ACC112 (cell line): ENCODE measurements around the gene IPO8.
"Not testable (repeated sequence)": the region's sequence is repeated elsewhere in the genome, so short reads cannot be mapped to it uniquely, and the experiment has no call there.

ENCODE experiments used
- H2AFZ ChIP-seq: fragments of 200-600 bp; sonication (generic); one replicate; pipeline ENCODE4 v1.6.0; 2017; ENCODE audit warnings: antibody characterized with exemption, low read length; ENCODE audit not compliant: unreplicated experiment
- H3K27ac ChIP-seq: fragments of 200-600 bp; sonication (generic); 2 replicates; pipeline ENCODE4 v1.5.1; 2014; ENCODE audit warnings: low read depth, mild to moderate bottlenecking, antibody characterized with exemption, low read length, moderate library complexity
- H3K27me3 ChIP-seq: fragments of 200-600 bp; sonication (generic); 2 replicates; pipeline ENCODE4 v1.6.1; 2014; ENCODE audit warnings: mild to moderate bottlenecking, antibody characterized with exemption, low read length, moderate library complexity, mixed read lengths; ENCODE audit not compliant: insufficient read depth
- H3K36me3 ChIP-seq: fragments of 200-600 bp; sonication (generic); 2 replicates; pipeline ENCODE4 v1.6.1; 2016; ENCODE audit warnings: mild to moderate bottlenecking, antibody characterized with exemption, low read length, moderate library complexity, mixed read lengths; ENCODE audit not compliant: insufficient read depth
- H3K4me1 ChIP-seq: fragments of 200-600 bp; sonication (generic); one replicate; pipeline ENCODE4 v1.6.1; 2016; ENCODE audit warnings: low read length, mixed read lengths; ENCODE audit not compliant: insufficient read depth, unreplicated experiment, control insufficient read depth
- H3K4me3 ChIP-seq: fragments of 200-600 bp; sonication (generic); 2 replicates; pipeline ENCODE4 v1.5.1; 2014; ENCODE audit warnings: mild to moderate bottlenecking, low read depth, low read length
- H3K79me2 ChIP-seq: fragments of 200-600 bp; sonication (generic); one replicate; pipeline ENCODE4 v1.6.0; 2016; ENCODE audit warnings: low read length; ENCODE audit not compliant: control insufficient read depth, unreplicated experiment, insufficient read depth

Gene IPO8

GRCh38 chr12:30631740-30632139 lies 63.9 kb downstream of the IPO8 start:
- no peaks in the 10 kb centered on the region for H3K27me3 ChIP-seq
- peaks cover 21% of the 10 kb centered on the region; the same call in 1 of the 2 replicates for H3K36me3 ChIP-seq
- H3K4me1 ChIP-seq, result no peaks in the 10 kb centered on the region
- no peaks in the 10 kb centered on the region for H3K79me2 ChIP-seq
- H2AFZ ChIP-seq, result no peak overlapping the region
- no peak overlapping the region for H3K4me3 ChIP-seq
- no peak overlapping the region for H3K27ac ChIP-seq

GRCh38 chr12:30630979-30631285 lies 64.7 kb downstream of the IPO8 start:
- Histone ChIP-seq H3K27ac (no peak overlapping the region), H3K27me3 (no peaks in the 10 kb centered on the region), H3K4me3 (no peak overlapping the region), H3K36me3 (peaks cover 13% of the 10 kb centered on the region; the same call in 1 of the 2 replicates), H2AFZ (no peak overlapping the region), H3K79me2 (no peaks in the 10 kb centered on the region), H3K4me1 (no peaks in the 10 kb centered on the region)

- Histone ChIP-seq H3K4me3 (no peak overlapping the region), H3K27me3 (no peaks in the 10 kb centered on the region), H3K79me2 (no peaks in the 10 kb centered on the region), H3K27ac (no peak overlapping the region), H2AFZ (no peak overlapping the region), H3K36me3 (peaks cover 11% of the 10 kb centered on the region; the same call in 1 of the 2 replicates), H3K4me1 (no peaks in the 10 kb centered on the region)
Measured at GRCh38 chr12:30630076-30630978, 65.3 kb downstream of the IPO8 start.

- Histone ChIP-seq H3K36me3 (0 out of 2 replicates have a peak, but pooled peaks cover 7% of the 10 kb centered on the region), H3K4me1 (peaks cover 7% of the 10 kb centered on the region), H3K27me3 (no peaks in the 10 kb centered on the region), H2AFZ (no peak overlapping the region), H3K79me2 (no peaks in the 10 kb centered on the region), H3K4me3 (no peak overlapping the region), H3K27ac (no peak overlapping the region)
Measured at GRCh38 chr12:30626847-30627246, 68.8 kb downstream of the IPO8 start.

GRCh38 chr12:30624009-30624408 lies 71.7 kb downstream of the IPO8 start:
- H2AFZ ChIP-seq, result no peak overlapping the region

GRCh38 chr12:30622509-30622908 lies 73.2 kb downstream of the IPO8 start:
- Histone ChIP-seq H3K27ac (no peak overlapping the region), H3K4me1 (peaks cover 7% of the 10 kb centered on the region), H2AFZ (no peak overlapping the region), H3K4me3 (no peak overlapping the region), H3K79me2 (no peaks in the 10 kb centered on the region), H3K36me3 (0 out of 2 replicates have a peak, but pooled peaks cover 4% of the 10 kb centered on the region), H3K27me3 (no peaks in the 10 kb centered on the region)

More at GRCh38 chr12:30624009-30624408, 71.7 kb downstream of the IPO8 start:
- Histone ChIP-seq H3K4me1 (peaks cover 7% of the 10 kb centered on the region), H3K27me3 (no peaks in the 10 kb centered on the region), H3K79me2 (no peaks in the 10 kb centered on the region), H3K36me3 (0 out of 2 replicates have a peak, but pooled peaks cover 7% of the 10 kb centered on the region), H3K4me3 (no peak overlapping the region), H3K27ac (no peak overlapping the region)

- H3K79me2 ChIP-seq, H3K4me3 ChIP-seq, H3K36me3 ChIP-seq, H3K27me3 ChIP-seq, H3K4me1 ChIP-seq, H3K27ac ChIP-seq, H2AFZ ChIP-seq: not testable (repeated sequence)
Measured at GRCh38 chr12:30621663-30622241, 73.9 kb downstream of the IPO8 start.

- Histone ChIP-seq H3K4me3 (no peak overlapping the region), H3K27ac (no peak overlapping the region), H3K27me3 (no peaks in the 10 kb centered on the region), H3K79me2 (no peaks in the 10 kb centered on the region), H2AFZ (no peak overlapping the region), H3K4me1 (peaks cover 9% of the 10 kb centered on the region), H3K36me3 (no peaks in the 10 kb centered on the region)
Measured at GRCh38 chr12:30617346-30618016, 78.2 kb downstream of the IPO8 start.

- Histone ChIP-seq H3K36me3 (no peaks in the 10 kb centered on the region), H2AFZ (no peak overlapping the region), H3K79me2 (no peaks in the 10 kb centered on the region), H3K27ac (no peak overlapping the region), H3K27me3 (no peaks in the 10 kb centered on the region), H3K4me3 (no peak overlapping the region), H3K4me1 (peaks cover 8% of the 10 kb centered on the region)
Measured at GRCh38 chr12:30614031-30614430, 81.6 kb downstream of the IPO8 start.

GRCh38 chr12:30613119-30613830 lies 82.4 kb downstream of the IPO8 start:
- Histone ChIP-seq H3K36me3 (no peaks in the 10 kb centered on the region), H3K27ac (no peak overlapping the region), H3K79me2 (no peaks in the 10 kb centered on the region), H3K4me1 (peaks cover 8% of the 10 kb centered on the region), H2AFZ (no peak overlapping the region), H3K4me3 (no peak overlapping the region), H3K27me3 (no peaks in the 10 kb centered on the region)
